ENCODE results near the gene MTSS2. TPM values are rescaled to one million over a fixed set of nuclear protein-coding genes. Genes with fewer than 3 reads are reported as not detected.

The MTSS2 gene
- polyA plus RNA-seq, 1 donor from 2014 or later, result 20.4 TPM

DNA sequence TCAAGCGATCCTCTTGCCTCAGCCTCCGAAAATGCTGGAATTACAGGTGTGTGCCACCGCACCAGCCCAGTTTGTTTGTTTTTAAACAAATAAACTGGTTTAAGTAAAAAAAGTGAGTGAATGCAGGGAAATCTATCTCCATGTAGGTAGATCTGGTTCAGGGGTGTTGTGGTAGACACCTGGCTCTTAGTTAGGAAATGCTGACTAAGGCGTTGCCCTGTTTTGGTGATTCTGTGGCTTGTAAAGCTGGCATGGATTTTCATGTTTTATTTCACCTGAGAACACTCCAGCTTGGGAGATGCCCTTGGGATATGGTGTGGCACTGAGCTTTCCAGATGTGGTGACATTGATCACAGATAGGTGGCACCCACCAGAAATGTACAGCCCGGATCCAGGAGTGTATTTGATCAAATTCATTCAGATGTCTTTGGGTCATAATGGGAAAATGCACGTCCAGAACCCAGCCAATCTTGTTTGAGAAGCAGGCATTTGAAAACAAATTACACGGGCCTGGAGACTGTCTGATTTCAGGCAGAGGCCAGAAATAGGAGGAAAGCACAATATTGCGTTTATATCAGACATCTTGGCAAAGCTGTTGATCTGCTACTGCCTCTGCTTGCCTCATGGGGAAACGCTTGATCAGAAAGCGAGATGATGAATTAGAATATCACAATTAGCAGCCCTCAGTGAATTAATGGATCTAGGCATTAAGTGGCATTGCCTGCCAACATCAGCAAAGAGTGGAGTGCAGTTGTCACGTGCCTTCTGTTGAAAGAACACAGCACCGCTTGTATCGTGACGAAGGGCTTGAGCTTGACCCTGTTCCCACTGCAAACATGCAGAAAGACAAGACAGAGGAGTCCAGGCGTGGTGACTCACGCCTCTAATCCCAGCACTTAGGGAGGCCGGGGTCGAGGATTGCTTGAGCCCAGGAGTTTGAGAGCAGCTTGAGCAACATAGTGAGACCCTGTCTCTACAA is 46.8 kb downstream of the MTSS2 start:
- H3K9me3 ChIP-seq (ENCODE audit: low read length), result no peaks in the 10 kb centered on the region
- H3F3A ChIP-seq (ENCODE audit: insufficient read depth, low read length, poor library complexity, severe bottlenecking), result no peaks in the 10 kb centered on the region
- no peak overlapping the region for H3K27ac ChIP-seq (ENCODE audit: low read length)
- no peak overlapping the region for H2AFZ ChIP-seq (ENCODE audit: low read depth, low read length)
- H3K4me2 ChIP-seq (ENCODE audit: low read length), result no peak overlapping the region
- H3K27me3 ChIP-seq (ENCODE audit: insufficient read depth, low read depth, low read length), result no peaks in the 10 kb centered on the region
- H4K20me1 ChIP-seq (ENCODE audit: insufficient read depth), result no peaks in the 10 kb centered on the region
- no peak overlapping the region for H3K9ac ChIP-seq (ENCODE audit: low read length)
- no peaks in the 10 kb centered on the region for H3K36me3 ChIP-seq (ENCODE audit: insufficient read depth, low read length)
- H3K79me2 ChIP-seq (replicated peaks; ENCODE audit: insufficient read depth, low read length), result no peaks in the 10 kb centered on the region
- no peak overlapping the region for H3K4me3 ChIP-seq (ENCODE audit: low read length)
- TF ChIP-seq, protein P1, sequence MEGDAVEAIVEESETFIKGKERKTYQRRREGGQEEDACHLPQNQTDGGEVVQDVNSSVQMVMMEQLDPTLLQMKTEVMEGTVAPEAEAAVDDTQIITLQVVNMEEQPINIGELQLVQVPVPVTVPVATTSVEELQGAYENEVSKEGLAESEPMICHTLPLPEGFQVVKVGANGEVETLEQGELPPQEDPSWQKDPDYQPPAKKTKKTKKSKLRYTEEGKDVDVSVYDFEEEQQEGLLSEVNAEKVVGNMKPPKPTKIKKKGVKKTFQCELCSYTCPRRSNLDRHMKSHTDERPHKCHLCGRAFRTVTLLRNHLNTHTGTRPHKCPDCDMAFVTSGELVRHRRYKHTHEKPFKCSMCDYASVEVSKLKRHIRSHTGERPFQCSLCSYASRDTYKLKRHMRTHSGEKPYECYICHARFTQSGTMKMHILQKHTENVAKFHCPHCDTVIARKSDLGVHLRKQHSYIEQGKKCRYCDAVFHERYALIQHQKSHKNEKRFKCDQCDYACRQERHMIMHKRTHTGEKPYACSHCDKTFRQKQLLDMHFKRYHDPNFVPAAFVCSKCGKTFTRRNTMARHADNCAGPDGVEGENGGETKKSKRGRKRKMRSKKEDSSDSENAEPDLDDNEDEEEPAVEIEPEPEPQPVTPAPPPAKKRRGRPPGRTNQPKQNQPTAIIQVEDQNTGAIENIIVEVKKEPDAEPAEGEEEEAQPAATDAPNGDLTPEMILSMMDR (IDR thresholded peaks at IDR 0.05; ENCODE audit: poor library complexity, severe bottlenecking), result no peak
- TF ChIP-seq, protein P2, sequence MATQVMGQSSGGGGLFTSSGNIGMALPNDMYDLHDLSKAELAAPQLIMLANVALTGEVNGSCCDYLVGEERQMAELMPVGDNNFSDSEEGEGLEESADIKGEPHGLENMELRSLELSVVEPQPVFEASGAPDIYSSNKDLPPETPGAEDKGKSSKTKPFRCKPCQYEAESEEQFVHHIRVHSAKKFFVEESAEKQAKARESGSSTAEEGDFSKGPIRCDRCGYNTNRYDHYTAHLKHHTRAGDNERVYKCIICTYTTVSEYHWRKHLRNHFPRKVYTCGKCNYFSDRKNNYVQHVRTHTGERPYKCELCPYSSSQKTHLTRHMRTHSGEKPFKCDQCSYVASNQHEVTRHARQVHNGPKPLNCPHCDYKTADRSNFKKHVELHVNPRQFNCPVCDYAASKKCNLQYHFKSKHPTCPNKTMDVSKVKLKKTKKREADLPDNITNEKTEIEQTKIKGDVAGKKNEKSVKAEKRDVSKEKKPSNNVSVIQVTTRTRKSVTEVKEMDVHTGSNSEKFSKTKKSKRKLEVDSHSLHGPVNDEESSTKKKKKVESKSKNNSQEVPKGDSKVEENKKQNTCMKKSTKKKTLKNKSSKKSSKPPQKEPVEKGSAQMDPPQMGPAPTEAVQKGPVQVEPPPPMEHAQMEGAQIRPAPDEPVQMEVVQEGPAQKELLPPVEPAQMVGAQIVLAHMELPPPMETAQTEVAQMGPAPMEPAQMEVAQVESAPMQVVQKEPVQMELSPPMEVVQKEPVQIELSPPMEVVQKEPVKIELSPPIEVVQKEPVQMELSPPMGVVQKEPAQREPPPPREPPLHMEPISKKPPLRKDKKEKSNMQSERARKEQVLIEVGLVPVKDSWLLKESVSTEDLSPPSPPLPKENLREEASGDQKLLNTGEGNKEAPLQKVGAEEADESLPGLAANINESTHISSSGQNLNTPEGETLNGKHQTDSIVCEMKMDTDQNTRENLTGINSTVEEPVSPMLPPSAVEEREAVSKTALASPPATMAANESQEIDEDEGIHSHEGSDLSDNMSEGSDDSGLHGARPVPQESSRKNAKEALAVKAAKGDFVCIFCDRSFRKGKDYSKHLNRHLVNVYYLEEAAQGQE (IDR thresholded peaks at IDR 0.05; ENCODE audit: borderline replicate concordance), result no peak
- TF ChIP-seq TAF1 (IDR thresholded peaks at IDR 0.05; ENCODE audit: low read depth) (no peak), EP300 (conservative IDR thresholded peaks at IDR 0.05; ENCODE audit: poor library complexity, severe bottlenecking) (no peak), EZH2 (IDR thresholded peaks at IDR 0.05; ENCODE audit: borderline replicate concordance, insufficient read depth, low read length, poor library complexity, severe bottlenecking) (no peak), RAD21 (conservative IDR thresholded peaks at IDR 0.05) (no peak), POLR2AphosphoS5 (IDR thresholded peaks at IDR 0.05) (no peak), MXI1 (conservative IDR thresholded peaks at IDR 0.05; ENCODE audit: poor library complexity, severe bottlenecking) (no peak), SMC3 (conservative IDR thresholded peaks at IDR 0.05; ENCODE audit: poor library complexity) (no peak)
- H3K9me2 ChIP-seq (ENCODE audit: insufficient read depth, low read length), result no peaks in the 10 kb centered on the region

Other genes with a start within 250 kb of the MTSS2 start
- 19.4 and 21.7 TPM in 2 replicates for gene ST3GAL2, start 247.0 kb downstream of the MTSS2 start, polyA plus RNA-seq
- 10.7 and 18.0 TPM in 2 replicates for gene FCSK, start 231.5 kb downstream of the MTSS2 start, polyA plus RNA-seq
- gene COG4, start 162.5 kb downstream of the MTSS2 start, polyA plus RNA-seq, result 131 and 185 TPM in 2 replicates
- 88.2 and 90.0 TPM in 2 replicates for gene SF3B3, start 162.2 kb downstream of the MTSS2 start, polyA plus RNA-seq
- 3.0 TPM in 1 of 2 replicates, not detected in the other for gene IL34, start 39.5 kb downstream of the MTSS2 start, polyA plus RNA-seq
- 8.6 and 13.2 TPM in 2 replicates for gene VAC14, start 115.1 kb upstream of the MTSS2 start, polyA plus RNA-seq